Colonic mucosa (tissue), 4 donors: Measurements from ENCODE around the gene STK11. TPM values are rescaled to one million over a fixed set of nuclear protein-coding genes. Genes with fewer than 3 reads are reported as not detected.

Experiments
- DNase-seq: peaks from one replicate; pipeline ENCODE4 v3.0.0-alpha.2; 2020
- H3K27ac ChIP-seq: fragments of 200-600 bp; one replicate; pipeline ENCODE4 v1.8.0; 2021
- H3K27me3 ChIP-seq: fragments of 200-600 bp; one replicate; pipeline ENCODE4 v1.8.0; 2021
- H3K36me3 ChIP-seq: fragments of 200-600 bp; one replicate; pipeline ENCODE4 v1.8.0; 2021
- H3K4me1 ChIP-seq: fragments of 200-600 bp; one replicate; pipeline ENCODE4 v1.8.0; 2021; ENCODE audit warnings: mild to moderate bottlenecking
- H3K4me3 ChIP-seq: fragments of 200-600 bp; one replicate; pipeline ENCODE4 v1.8.0; 2021
- H3K9ac ChIP-seq, 2 donors: one replicate each; pipeline ENCODE4 v1.7.0; 2013; ENCODE audit warnings: control low read depth in 2 of 2, low read depth in 2 of 2, low read length in 2 of 2
- H3K9me3 ChIP-seq: fragments of 200-600 bp; one replicate; pipeline ENCODE4 v1.8.0; 2021
- CTCF ChIP-seq: fragments of 200-600 bp; IDR thresholded peaks from one replicate; pipeline ENCODE4 v1.8.0; 2022; ENCODE audit warnings: antibody characterized with exemption, mild to moderate bottlenecking
- intact Hi-C: fragments of 100-400 bp; cut with DNase I; formaldehyde crosslinking; loops from one replicate; pipeline ENCODE4 v1.14.1; 2022
- total RNA-seq, 2 donors: library from RNA; stranded (reverse); fragmentation: NEBNext Ultra II Directional in 1 of 2; extraction: Animal tissue kit (Norgen Biotek cat#: 25700) in 1 of 2; gene quantifications; one replicate each; pipeline ENCODE4 v1.2.1, GENCODE V29; 2021
- donor health status: healthy.
- donor health status: DM: no; HTN: no; CAD: no.
- donor health status: DM: no; HTN: no; CAD: no.

Gene STK11
- total RNA-seq, 2 donors from 2014 or later = 76.3 to 103 TPM

GRCh38 chr19:1168572-1169410 lies 36.8 kb upstream of the STK11 start:
- no peak for TF ChIP-seq CTCF
- Histone ChIP-seq H3K27ac (peak overlapping the region; percentile 51), H3K27me3 (no peaks in the 10 kb centered on the region), H3K4me3 (peak overlapping the region; percentile 7), H3K9ac (peak overlapping the region; percentile 53 to 55), H3K4me1 (peaks cover 13% of the 10 kb centered on the region), H3K9me3 (no peaks in the 10 kb centered on the region), H3K36me3 (no peaks in the 10 kb centered on the region)
- no peak for DNase-seq
- intact Hi-C loops = no loop called here

- H3K9ac ChIP-seq = peak overlapping the region; percentile 43 to 55
- peak overlapping the region; percentile 51 for H3K27ac ChIP-seq
- H3K4me1 ChIP-seq = peaks cover 13% of the 10 kb centered on the region
- H3K4me3 ChIP-seq = no peak overlapping the region
- H3K9me3 ChIP-seq = no peaks in the 10 kb centered on the region
- H3K36me3 ChIP-seq = no peaks in the 10 kb centered on the region
- H3K27me3 ChIP-seq = no peaks in the 10 kb centered on the region
- no peak for DNase-seq
- TF ChIP-seq CTCF = no peak
- intact Hi-C loops = no loop called here
These were observed 36.2 kb upstream of the STK11 start for GRCh38 chr19:1169411-1169791.

- no peaks in the 10 kb centered on the region for H3K9me3 ChIP-seq
- H3K9ac ChIP-seq = peak overlapping the region in 1 of 2 donors; percentile 43
- no peak for TF ChIP-seq CTCF
- no peaks in the 10 kb centered on the region for H3K27me3 ChIP-seq
- DNase-seq = no peak
- H3K4me3 ChIP-seq = no peak overlapping the region
- H3K36me3 ChIP-seq = no peaks in the 10 kb centered on the region
- peaks cover 13% of the 10 kb centered on the region for H3K4me1 ChIP-seq
- H3K27ac ChIP-seq = peak overlapping the region; percentile 51
- intact Hi-C loops = no loop called here
These were observed 35.4 kb upstream of the STK11 start for GRCh38 chr19:1169921-1170885.

GRCh38 chr19:1170938-1171754 lies 34.4 kb upstream of the STK11 start:
- Histone ChIP-seq H3K36me3 (no peaks in the 10 kb centered on the region), H3K9ac (peak overlapping the region; percentile 38 to 50), H3K4me1 (peaks cover 13% of the 10 kb centered on the region), H3K27ac (peak overlapping the region; percentile 94), H3K4me3 (no peak overlapping the region), H3K27me3 (no peaks in the 10 kb centered on the region), H3K9me3 (no peaks in the 10 kb centered on the region)
- no peak for DNase-seq
- intact Hi-C loops = no loop called here
- no peak for TF ChIP-seq CTCF
